Glomerular visceral epithelial cell (primary cell): ENCODE data around the gene EDEM3.
"Not testable (repeated sequence)": the region's sequence is repeated elsewhere in the genome, so short reads cannot be mapped to it uniquely, and the experiment has no call there.

Experiments
- DNase-seq: peaks from one replicate; pipeline ENCODE4 v3.0.0-alpha.2; 2016; ENCODE audit errors: extremely low spot score

The EDEM3 gene

GRCh38 chr1:184770181-184770979, 15.7 kb upstream of the EDEM3 start:
- DNase-seq: no peak

GRCh38 chr1:184769241-184769640, 14.6 kb upstream of the EDEM3 start:
- DNase-seq: no peak

DNA sequence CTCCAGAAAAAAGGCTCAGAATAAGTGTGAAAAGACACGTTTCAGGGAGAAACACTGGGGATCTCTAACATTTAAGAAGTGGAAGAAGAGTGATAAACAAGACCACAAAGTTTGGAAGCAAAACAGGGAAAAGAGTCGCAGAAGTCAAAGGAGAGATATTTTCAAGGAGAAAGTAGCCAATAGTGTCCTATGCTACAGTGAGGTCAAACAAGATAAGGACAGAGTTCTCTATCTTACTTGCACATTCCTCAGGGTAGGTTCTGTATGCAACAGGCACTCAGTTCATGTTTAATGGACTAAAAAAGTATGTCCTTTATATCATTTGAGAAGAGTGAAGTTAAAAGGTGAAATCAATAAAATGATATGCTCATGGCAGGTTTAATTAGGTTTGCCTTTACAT, 13.8 kb upstream of the EDEM3 start:
- DNase-seq: no peak

DNA sequence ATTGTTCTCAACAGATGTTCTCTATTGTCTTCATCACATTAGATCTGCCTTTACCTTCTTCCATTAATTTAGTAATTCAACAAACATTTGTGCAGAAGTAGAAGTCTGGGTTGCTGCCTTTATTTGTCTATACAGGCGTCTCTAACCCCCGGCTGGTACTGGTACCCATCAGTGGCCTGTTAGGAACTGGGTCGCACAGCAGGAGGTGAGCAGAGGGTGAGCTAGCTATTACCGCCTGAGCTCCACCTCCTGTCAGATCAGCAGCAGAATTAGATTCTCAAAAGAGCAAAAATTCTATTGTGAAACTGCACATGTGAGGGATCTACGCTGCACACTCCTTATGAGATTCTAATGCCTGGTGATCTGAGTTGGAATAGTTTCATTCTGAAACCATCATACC, 12.9 kb upstream of the EDEM3 start:
- DNase-seq: no peak

DNA sequence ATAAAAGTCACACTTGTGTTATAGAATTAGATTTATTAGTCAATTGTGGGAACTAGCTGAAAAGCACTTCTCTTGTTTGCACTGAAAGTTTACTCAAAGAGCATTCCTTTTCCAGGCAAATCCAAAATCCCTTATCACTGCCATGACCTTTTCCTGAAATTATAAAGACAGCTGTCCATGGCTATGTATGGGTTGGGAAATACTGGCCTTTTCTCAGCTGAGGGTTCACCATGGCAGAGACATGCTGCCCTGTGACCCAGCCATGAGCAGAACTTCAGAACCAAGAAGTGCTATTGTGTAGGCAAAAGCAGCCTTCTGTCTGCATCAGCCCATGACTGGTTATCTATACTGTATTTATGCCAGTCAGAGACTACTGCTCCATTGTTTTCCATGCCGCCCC, 9.8 kb upstream of the EDEM3 start:
- no peak for DNase-seq

DNA sequence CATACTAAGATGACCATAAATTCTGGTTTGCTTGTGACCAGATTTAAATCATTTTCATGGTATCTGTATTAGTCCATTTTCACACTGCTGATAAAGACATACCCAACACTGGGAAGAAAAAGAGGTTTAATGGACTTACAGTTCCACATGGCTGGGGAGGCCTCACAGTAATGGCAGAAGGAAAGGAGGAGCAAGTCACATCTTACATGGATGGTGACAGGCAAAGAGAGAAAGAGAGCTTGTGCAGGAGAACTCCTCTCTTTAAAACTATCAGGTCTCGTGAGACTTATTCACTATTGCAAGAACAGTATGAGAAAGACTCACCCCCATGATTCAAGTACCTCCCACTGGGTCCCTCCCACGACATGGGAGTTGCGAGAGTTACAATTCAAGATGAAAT, 8.9 kb upstream of the EDEM3 start:
- DNase-seq: not testable (repeated sequence)

DNA sequence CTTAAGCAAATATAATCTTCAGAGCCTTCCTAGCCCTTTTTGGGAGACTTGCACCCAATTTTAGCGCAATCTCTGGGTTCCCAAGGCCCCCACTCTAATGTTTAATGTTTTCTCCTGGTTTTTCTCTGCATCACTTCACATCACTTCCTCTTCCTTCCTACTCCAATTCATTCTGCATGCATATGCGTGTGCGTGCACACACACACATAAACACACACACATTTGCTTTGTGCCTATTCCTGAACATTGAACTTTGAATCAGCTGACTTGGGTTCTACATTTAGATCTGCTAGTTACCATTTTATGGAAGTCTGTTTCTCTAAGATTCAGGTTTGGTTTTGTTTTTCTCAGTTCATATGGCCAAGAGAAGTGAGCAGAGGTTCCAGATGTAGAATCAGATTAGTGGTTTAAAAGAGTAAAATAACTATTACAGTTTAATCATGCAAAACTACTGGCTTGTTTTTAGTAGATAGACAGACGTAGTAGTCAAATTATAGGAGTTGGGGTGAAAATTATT, 7.4 kb upstream of the EDEM3 start:
- DNase-seq: no peak

GRCh38 chr1:184759651-184760050, 5.0 kb upstream of the EDEM3 start:
- DNase-seq: no peak

DNA sequence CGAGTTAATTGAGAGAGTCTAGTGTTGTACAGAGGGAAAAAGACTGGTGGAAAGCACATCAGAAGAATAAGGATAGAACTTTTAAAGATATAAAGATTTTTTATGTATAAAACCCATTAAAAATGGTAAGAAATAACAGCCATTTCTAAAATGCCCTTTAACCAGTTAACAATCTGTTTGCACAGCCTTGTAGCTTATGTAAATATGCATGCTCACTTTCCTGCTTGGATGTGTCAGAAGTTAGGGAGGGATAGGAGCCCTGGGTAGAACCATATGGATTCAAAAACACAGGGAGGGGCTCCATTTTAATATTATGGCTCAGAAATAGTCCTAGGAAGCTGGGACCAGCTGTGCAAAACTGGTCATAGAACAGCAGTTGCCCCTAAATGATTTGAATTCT, 4.5 kb upstream of the EDEM3 start:
- no peak for DNase-seq

- no peak for DNase-seq
Measured at GRCh38 chr1:184757891-184758290, 3.2 kb upstream of the EDEM3 start.

- DNase-seq: no peak
Measured at GRCh38 chr1:184757406-184757805, 2.7 kb upstream of the EDEM3 start.

DNA sequence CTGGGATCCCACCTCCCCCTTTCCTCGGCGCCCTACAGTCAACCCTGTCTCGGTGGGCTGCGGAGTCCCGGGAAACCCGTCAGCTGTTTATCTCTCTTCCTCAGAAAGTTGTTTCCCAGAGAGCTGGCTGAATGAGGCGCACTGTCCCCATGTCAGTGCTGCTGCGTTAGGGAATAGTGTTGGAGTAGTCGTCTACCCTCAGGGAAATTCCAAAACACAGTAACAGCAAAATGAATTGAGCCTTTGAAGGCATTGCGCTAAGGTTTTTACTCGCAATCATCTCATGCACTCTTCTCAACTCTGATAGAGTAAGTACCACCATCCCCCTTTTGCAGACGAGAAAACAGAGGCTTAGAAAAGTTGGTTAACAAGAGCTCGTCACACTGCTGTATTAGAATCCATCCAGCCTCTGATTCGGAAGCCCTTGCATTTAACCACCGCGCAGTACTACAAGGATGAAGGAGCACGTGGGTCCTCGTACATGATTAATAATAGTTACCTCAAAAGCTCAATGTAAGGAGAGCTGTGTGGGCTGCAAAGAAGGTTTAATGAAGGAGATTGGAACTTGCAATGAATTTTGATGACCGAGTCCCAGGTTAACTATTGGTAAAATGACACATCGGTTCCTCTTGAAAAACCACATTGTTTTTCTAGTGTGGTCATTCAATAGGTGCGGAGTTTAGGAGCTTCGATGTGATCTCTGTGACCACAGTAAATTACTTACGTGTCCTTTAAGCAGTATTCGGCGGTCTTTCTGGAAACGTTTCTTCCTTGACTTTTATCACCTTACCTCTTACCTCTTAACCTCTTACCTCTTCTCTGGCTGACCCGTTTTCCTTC, 788 bp upstream of the EDEM3 start:
- peak; percentile 52 for DNase-seq

DNA sequence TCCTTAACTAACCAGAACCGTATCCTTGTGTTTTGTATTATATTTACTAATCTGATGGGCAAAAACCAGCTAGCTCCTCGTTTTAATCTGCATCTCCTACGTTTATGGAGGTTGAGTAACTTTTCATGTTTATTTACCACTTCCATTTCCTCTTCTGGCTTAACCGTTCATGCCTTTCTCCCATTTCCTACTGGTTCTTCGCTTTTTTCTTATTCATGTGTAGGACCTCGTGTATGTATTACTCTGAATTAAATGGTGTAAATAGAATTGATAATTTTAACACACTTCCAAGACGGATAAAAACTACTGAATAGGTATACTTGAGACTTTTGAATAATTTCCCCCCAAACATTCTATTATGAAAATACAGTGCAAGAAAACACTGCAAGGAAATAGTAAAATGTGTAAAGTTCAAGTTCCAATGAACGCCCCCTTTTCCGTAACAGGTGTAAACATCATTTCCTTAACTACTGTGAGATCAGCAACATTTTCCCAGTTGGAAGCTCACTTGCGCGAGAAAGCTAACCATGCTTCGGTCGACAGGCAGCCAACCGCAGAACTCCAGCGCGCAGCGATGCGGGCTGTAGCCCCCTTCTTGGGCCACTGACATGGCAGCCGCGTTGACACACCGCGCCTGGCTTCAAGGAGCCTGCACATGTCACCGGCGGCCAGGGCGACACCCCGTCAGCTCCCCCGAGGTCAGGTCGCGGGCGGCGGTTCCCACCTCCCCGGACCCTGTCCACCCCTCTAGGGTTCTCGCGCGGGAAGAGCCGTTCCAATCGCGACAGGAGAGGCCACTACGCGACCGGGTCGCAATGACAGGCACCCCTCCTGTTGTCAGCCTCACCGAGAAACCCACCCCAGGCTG, 816 bp downstream of the EDEM3 start:
- DNase-seq: peak; percentile 37

DNA sequence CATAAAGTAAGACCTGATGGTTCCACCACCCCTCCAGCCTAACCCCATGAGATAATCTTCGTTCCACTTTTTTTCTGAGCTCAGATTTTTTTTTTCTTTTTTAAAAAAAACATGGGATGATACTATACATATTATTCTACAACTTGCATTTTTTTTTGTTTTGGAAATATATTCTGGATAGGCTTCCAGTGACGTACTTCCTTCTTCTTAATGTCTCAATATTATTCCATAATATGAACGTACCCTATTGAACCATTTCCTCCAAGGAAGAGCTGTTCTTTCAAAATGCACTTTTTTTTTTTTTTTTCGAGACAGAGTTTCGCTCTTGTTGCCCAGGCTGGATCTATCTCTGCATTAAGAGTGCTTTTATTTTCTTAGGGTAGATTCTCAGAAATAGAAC, 1.5 kb downstream of the EDEM3 start:
- DNase-seq: no peak

DNA sequence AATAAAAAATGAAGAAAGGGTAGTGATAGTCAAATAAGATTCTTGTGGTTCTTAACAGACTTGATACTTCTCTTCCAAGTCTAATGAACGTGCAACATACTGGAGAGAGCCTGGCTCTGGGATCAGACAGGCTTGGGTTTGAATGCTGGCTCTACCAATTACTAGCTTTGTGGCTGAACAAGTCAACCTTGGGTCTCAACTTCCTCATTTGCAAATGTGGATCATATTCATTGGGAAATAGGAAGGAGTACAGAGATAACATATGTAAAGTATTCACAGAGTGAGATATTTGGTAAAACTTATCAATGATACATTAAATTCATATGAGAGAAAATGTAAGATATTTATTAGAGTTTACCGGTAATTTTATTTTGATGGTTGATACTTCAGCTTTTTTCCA, 2.0 kb downstream of the EDEM3 start:
- DNase-seq: no peak

GRCh38 chr1:184748740-184749139, 5.9 kb downstream of the EDEM3 start:
- DNase-seq: no peak

- DNase-seq: no peak
Measured at GRCh38 chr1:184747089-184747955, 7.3 kb downstream of the EDEM3 start.

- no peak for DNase-seq
Measured at GRCh38 chr1:184745929-184746638, 8.6 kb downstream of the EDEM3 start.

DNA sequence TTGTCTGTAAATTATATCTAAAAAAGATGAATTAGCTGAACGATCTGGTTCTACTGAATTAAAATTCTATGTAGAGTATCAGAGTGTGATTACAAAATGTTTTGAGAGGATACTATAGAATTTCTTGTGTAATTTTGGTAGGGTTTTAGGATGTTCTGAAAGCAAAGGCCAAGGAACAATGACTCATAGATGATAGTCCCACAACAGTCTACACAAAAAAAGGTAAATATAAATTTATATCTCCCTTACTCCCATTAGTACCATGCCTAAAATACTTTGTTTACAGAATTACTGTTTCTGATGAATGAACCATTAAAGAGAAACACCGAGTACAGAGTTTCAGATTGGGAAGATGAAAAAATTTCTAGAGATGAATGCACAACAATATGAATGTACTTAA, 9.5 kb downstream of the EDEM3 start:
- DNase-seq: no peak

GRCh38 chr1:184743062-184743756, 11.4 kb downstream of the EDEM3 start:
- no peak for DNase-seq
